ENCODE results near the gene SFXN5.
A peak's percentile ranks its signal among the peaks of the same experiment; 100 is the strongest.

Gene SFXN5

DNA sequence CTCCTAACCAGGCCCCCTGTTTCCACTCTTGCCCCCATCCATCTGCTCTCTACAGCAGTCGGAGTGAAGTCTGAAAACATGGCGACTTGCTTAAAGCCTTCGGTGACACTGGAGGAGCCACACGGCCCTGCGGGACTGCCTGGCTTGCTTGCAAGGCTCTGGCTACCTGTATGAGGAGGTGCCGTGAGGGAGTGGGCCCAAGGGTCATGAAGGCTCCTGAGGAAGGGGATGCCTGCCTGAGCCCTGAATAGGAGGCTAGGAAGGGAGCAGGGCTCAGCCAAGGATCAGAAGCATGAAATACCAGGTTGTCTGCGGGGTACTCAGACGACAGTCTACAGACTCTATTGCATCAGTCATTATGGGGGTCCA lies 78.8 kb downstream of the SFXN5 start:
- no peak for DNase-seq

DNA sequence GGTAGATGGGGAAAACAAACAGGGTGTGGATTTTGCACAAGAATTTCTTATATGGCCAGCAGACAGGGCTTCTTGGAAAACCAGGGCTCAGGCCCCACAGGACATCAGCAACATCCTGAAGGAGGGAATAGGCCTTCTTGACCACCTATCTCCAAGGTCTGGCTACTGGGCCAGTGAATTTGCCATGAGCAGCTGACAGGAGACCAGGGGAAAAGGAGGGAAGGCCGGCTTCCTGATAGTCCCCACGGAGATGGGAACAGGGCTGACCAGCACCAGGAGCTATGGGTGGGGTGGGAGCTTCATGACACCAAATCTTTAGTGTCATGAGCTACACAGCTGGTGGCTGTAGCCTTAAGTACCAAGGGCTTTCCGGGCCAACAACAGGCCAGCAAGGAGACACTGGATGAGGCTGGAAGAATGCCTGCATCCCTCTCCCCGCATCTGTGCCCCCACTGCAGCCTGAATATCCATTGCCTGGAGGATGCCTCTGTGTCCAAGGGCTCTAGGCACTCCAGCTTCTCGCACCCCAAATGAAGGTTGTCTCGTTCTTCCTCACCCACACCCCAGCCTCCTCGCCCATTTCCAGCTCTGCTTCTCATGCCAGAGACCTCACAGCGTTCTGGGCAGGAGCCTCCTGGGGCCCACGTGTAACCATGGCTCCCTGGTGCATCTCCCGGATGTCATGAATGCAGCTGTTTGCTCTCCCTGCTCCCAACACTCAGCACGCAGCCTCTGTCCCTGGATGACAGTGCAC lies 79.4 kb downstream of the SFXN5 start:
- no peak for DNase-seq

DNA sequence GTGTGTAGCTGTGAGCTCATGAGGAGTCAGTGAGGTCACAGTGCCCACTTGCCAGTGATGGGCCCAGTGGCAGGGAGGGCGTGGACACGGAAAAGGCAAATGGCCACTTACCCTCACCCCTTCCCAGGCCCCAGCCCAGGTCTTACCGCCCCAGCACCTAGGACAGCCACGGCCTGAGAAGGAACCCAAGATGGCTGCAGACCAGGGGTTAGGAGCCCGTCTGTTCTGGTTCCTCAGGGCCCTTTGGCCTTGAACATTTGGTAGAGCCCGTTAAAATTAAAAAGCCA lies 80.1 kb downstream of the SFXN5 start:
- DNase-seq, result no peak

DNA sequence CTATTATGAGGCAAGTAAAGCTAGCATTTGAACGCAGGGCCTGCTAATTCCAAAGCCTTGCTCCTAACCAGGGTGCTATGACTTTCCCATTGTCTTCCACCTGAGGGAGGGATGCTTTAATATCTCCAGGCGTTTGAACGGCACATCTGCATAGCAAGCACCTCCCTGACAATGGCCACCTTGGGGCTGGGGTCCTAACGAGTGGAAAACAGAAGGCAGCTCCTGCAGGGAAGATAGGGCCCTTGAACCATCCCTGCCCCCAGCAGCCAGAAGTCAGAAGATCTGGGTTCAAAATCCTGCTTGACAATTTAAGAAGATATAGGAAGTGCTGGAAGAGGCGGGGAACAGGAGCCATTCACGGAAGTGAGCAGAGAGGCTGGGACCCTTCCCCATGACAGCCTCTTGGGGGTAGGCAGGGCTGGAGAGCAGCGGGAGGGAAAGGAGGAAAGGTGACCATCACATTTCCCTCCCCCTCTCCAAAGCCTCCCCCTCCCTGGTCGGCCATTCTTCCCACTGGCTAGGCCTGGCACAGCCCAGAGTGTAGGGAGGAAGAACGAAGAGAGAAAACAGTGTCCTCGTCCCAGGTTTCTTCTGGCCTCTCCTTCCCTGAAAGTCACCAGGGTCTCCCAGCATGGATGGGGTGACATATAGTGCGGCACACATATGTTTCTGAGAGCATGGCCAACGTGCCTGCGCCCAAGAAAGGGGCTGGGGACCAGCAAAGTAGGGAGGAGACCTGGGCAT lies 80.6 kb downstream of the SFXN5 start:
- DNase-seq, result no peak

DNA sequence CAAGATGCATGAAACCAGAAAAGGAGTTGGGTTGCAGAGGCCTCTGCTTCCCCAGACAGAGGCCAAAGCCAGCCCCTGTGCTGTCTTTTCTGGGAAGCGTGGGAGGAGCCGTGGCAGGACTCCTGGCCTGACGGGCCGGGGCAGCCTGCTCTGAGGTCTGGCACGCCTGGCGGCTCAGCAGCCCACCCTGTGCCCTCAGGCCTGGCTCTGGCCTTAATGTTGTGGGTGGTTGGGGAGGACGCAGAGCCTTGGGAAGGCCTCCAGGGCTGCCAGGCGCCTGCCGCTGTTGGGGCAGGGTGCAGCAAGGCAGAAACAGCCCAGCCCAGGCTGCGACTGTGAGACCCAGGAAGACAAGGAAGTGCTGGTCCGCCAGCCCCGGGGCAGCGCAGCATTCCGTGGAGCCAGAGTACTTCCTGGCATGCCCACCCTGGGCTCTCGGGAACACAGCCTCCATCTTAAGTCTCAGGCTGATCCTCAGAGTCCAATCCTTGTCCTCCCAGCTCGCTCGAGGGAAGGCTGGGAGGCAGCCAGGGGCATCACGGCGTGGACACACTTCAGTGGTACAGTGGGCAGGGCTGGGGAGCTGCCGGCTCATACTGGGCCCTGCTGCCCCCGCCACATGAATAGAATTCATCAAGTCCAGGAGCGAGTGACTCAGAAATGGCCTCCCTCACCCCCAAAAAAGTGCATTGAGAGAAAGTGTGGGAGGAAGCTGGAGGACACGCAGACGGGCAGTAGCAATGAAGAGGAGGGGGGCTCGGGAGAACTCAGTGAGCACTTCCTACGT lies 81.5 kb downstream of the SFXN5 start:
- DNase-seq, result no peak

DNA sequence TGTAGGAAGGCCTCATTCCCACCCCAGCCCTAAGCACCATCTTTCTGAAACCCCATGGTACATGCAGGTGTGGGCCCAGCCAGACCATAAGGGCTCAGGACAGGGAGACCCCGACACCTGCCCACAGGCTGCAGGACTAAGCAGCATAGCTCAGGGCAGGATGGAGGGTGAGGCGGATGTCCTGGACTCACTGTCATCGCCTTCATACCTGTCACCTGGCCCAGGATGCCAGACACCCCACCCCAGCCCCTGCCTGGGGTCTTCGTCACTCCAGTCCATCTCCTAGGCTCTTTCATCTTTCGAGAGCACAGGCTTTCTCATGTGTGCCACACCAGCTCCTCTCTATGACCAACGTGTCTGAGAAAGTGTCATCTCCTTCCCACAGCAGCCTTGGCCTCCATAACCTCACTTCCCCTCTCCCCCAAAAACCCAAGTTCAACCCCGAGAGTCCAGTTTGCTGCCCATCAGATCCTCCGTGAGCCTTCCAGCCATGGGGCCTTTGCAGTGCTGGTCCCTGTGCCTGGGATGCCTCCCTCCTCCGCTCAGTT lies 82.7 kb downstream of the SFXN5 start:
- no peak for DNase-seq

DNA sequence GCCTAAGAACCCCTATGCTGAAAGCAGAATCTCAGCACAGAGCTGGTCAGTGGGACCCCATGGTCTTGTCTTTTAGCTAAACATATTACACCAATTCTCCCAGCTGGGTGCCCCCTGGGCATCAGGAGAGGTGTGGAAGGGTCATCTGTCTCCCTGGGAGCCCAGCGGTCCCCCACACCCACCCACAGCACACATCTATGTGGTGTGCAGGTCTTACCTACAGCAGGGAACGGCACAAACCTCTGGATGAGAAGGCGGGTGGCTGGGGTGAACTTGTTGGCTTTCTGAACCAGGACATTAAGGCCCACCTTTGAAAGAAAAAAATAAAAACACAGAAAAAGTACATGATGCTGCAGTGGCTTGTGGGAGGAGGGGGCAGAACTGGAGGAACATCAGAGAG lies 83.5 kb downstream of the SFXN5 start:
- DNase-seq, result no peak

DNA sequence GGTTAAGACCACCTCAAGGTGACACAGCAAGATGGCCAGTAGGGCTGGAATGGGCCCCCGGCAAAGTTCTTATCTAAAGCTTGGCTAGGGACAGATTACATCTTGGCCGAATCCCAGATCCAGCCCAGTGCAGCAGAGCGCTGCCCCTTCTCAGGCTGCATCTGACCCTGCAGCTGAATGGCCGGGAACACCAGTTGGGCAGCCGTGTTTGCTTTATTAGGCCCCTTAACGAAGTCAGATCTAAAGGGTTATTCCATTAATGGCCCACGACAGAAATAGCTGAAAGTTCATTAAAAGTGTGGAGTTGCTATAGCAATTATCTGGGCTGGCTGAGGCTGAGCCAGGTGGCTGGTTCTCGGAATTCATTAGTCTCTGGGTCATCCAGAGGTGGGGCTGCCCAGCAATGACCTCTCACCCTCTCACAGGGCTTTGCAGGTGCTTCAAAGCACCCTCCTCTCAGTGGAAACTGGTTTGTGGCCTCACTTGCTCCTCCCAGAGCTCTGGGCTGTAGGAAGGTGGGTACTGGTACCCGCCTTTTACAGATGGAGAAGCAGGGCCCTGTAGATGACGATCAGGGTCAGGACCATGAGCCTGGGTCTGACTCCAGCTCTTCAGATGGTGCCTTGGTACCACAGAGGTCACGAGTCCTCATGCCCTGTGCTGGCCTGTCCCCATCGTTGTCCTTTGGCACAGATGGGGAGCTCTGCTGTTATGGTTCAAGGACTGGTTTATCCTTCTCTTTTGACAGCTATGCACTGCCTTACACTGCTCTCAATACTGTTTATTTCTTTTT lies 85.4 kb downstream of the SFXN5 start:
- no peak for DNase-seq

DNA sequence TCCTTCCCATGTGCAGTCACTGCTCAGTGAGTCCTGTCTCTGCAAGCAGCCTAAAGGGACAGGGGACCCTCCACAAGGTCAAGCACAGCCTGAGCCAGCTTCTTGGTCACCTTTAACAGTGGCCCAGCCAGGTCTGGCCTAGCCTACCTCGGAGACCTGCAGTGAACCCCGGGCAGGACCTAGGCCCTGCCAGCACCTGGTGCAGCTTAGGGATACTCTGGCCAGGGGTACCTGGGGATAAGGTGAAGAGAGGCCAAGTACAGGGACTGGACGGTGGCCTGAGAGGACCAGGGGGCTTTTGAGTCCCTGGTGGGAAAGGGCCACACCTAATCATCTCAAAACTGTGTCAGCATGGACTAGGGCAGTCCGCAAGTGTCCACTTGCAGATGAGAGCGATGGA lies 86.4 kb downstream of the SFXN5 start:
- no peak for DNase-seq

DNA sequence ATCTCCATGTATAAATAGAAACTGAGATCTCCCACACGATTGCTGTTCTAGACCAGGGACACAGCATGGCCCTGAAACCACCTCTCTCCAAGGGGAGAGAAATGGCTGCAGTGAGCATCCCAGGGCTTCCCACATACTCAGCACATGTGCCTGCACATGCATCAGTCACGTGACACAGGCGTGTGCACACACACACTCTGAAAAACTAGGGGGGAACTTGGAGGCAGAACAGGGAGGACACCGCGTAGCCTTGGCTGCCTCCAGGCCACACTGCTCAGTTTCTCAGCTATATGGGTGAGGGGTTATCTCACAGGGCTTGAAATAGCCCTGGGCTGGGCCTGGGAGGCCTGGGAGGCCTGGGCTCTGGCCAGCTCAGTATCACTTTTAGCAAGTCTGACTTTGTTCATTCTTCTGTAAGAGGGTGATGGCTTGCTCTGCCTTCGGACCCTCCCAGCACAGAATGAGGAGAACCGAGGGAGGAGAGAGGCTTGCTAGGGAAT lies 87.3 kb downstream of the SFXN5 start:
- DNase-seq, result no peak

DNA sequence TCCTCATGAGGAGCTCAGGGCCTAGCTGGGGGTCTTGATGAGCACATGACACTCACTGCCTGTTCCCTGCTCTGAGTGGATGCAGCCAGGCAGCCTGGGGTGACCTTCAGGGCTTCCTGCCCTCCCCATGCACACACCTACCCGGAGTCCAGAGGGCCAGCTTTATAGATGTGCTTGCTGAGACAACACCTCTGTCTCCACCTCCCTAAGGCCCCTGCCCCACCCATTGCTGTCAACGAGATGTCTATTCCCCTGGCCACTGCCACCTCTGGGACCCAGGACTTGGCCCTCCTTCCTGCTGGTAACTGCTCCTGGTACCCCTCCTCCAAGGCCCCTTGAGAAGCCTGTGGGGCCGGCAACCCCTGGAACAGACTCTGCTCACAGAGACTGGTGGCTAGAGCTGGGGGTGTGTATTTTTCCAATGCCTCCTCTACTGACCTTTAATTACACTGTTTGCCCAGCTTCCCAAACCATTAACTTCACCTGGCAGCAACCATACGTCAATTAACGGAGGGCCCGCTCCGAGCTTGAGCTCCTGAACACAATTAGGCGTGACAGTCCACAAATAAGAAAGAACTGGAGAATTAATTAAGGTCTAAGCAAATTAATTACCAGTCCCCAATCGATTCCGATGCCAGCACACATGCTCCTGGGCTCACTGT lies 87.9 kb downstream of the SFXN5 start:
- DNase-seq, result peak; percentile 68

DNA sequence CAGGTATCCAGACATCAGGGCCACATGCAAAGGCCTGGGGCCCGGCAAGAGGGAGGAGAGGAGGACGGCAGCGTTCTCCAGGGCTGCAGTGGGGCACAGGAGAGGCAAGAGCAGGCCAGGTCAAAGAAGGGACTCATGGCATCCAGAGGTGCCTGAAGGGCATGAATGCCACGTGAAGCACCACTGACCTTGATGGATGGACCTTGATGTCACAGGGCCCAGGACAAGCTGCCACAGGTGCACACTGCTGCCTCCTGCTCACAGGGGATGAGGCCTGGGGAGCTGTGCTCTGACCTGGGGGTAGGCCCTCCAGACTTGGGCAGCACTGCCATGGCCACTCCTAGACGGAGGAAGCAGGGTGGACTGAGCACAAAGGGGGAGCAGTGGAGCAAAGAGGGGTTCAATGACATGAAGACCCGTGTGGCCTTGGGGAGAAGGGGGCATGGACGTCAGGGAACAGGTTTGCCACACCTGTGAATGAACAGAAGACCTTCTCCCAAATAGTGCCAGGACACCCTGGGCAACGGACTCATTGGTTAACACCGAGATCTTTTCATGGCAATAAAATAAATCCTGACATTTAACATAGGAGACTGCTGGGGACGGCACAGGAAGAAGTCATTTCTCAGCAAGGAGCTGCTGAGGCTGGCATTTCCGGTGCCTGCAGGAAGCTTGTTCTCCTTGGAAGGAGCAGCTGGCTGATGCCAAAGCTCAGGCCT lies 88.6 kb downstream of the SFXN5 start:
- DNase-seq, result no peak

DNA sequence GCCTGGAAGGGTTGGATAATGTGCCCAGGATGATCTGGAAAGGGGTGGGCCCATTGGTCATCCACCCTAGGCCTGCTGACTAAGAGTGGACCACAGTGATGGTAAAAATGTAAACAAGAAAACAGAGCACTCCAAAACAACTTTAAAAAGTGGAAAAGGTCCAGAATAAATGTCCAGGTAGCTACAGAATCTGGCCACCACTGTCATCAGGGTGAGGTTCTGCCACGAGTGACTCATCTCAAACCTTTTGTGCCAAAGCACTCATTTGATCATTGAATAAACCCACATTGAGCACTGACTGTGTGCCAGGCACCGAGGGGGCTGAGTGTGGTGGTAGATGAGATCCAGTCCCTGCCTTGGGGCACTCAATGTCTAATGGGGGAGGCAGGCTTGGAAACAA lies 89.3 kb downstream of the SFXN5 start:
- no peak for DNase-seq

DNA sequence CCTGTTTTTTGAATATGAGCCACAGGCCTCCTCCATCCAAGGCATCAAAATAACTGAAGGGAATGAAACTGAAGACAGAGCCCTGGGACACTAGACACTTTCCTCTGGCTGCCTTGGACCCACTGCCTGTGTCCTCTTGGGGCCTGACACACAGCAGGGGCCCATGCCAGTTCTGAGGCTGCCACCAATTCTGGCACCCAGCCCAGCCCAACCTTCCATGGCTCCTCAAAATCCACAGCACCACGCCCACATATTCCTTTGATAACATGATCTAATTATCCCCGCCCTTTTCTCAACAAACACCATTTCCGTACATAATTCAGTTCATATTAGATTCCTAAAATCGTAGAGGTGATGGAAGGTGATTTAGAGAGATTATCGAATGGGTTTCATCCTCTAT lies 90.0 kb downstream of the SFXN5 start:
- DNase-seq, result peak; percentile 61

DNA sequence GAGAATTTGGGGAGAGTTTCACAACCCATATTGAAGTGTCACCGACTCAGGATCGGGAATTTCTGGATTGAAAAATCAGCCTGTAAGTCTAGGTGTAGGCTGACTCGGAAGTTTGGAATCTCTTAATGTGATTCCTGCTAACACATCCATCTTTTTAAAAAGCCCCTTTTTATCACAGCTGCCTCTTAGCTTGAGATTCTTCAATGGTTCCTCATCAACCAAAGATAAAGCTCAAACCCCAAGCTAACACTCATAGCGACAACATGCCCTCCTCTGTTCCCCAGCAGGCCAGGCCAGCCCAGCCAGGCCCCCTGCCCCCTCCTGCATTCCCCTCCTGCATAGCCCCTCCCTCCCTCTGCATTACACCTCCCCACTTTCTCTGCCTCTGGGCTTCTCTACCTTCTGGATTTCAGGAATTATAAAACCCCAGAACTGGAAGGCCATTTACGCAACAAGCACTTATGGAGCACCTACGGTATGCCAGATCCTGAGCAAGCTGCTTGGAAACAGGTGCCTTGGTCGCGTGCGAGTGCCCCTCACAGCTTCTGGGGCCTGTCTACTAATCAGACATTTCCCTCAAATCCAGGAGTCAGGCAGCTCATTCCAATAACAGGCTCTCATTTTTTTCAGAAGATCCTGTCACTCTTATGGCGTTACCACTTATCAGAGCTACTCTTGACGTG lies 90.8 kb downstream of the SFXN5 start:
- DNase-seq, result no peak

DNA sequence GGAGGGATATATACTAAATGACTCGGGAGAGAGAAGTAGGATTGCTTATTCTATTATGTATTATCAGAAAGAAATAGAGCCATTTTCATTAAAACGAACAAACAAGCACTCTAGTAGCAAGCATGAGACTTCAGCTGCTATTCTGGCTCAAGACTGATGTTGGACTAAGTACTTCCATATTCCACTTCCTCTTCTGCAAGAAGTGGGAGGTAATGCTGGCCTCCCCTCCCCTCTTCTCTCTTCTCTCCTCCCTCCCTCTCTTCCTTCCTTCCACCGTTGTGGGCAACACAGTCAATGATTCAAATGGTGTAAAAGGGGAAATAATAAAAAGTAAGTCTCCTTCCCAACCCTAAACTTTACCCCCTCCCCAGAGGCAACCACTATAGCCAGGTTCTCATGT lies 91.6 kb downstream of the SFXN5 start:
- no peak for DNase-seq

DNA sequence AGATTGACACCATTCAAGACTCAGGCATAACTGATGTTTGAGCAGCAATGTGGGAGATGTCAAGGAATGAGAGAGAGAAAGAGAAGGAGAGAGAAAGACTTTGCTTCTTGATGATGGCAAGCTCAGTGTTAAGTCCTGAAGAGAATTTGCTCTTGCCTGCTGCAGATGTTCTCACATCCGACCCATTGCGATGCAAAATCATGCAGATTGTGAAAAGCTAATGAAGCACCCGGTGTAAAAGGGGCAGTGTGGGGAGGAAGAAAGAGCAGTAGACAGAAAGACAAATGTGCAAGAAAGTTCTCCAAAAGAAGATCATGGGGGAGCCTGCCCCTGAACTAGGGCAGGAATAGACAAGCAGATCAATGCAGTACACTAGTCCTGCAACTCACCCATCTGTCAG lies 96.5 kb downstream of the SFXN5 start:
- DNase-seq, result no peak

DNA sequence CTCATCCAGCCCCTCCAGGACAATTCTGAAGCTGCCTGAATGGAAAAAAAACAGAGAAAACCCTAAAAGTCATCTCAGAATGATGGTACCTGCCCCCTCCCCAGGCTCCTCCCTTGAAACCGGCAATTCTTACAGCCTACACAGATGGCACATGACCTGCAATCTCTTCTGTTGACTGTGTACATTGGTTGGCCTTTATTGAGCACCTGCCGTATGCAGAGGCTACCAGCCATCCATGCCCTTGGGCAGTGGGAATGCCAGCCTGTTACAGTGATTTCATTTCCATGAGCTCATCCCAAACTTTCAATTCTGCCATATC lies 97.1 kb downstream of the SFXN5 start:
- DNase-seq, result no peak

DNA sequence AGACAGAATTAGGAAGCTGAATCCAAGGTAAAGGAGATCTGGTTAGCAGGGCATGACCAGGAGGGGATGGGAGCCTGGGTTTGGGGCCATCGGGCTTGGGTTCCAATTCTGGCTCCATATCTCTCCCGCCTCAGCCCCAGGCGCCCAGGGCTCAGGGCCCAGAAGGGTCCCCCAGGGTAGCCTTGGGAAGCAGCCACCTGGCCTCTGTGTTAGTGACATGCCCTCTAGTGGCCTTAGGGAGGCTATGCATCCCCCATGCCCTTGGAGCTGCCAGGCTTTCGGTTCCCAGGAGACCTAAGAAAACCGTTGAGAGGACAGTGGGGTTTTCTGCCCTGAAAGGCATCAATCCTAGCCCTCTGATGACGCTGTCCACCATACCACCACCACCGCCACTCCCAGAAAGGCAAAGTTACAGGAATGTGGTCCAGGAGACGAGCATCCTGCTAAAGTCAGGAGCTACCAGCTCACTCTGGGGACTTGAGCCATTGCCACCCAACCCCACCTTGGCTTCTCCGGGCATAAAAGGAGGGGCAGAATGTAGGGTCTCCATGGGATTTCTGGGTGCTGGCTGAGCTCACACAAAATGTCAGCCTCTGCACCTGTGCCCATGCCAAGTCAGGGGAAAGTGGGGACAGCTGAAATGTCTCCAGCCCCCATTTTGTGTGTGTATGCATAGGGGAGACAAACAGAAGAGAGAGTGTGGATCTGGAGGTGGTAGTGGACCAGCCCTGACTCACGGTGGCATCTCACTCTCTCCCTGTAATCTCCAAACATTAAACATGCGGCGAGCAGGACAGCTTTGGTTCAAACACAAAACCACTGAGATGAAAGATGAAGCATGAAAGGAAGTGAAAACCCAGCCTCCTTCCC lies 97.7 kb downstream of the SFXN5 start:
- peak; percentile 69 for DNase-seq

DNA sequence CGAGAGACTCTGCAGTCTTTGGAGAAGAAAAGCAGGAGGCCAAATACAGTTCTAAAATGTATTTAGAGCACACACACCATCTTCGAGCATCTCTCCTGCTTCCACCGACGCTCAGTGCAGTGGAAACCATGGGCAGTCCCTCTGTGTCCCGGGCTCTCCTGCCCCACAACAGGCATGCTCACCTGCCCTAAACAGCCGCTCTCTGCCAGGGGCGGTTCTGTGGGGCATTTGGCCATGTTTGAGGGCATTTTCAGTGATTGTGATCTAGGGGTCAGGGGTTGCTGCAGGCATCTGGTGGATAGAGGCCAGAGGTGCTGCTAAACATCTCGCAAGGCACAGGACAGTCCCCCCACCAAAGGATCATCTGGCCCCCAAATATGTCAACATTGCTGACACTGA lies 98.4 kb downstream of the SFXN5 start:
- DNase-seq, result no peak
